IMR-90 (cell line): ENCODE data around the gene EGFL8. TPM values are rescaled to one million over a fixed set of nuclear protein-coding genes. Genes with fewer than 3 reads are reported as not detected.
"Not testable (repeated sequence)": the region's sequence is repeated elsewhere in the genome, so short reads cannot be mapped to it uniquely, and the experiment has no call there.

Source experiments
- ATAC-seq: fragments of 200-7000 bp; cut with Tn5 transposase; 2 replicates; pipeline ENCODE4 v1.9.1; 2020; ENCODE audit warnings: low read depth, mild to moderate bottlenecking, moderate library complexity
- BruUV-seq: library from RNA; stranded (reverse); fragments of 400-500 nt; replicated peaks from 2 replicates; lab custom pipeline; 2021; lab: Mats Ljungman, UMichigan
- CTCF ChIA-PET: fragments of 300-600 bp; formaldehyde crosslinking; extraction: SDS; loops from one replicate; lab custom pipeline; 2021; ENCODE audit warnings: antibody characterized with exemption; lab: Yijun Ruan, JAX
- POLR2A ChIA-PET: fragments of 300-600 bp; sonication (Branson Sonifier 250); formaldehyde crosslinking; loops from one replicate; lab custom pipeline; 2022; ENCODE audit warnings: antibody characterized with exemption; ENCODE audit not compliant: unreplicated experiment; lab: Charles Lee
- DNase-seq: peaks from one replicate; pipeline ENCODE4 v3.0.0; 2013
- H2AFZ ChIP-seq: replicated peaks from 2 replicates; pipeline ENCODE3; 2013; ENCODE audit warnings: low read length, mild to moderate bottlenecking; ENCODE audit not compliant: poor library complexity
- H2AK5ac ChIP-seq: 2 replicates; pipeline ENCODE4 v1.6.1; 2013; ENCODE audit warnings: low read depth, low read length, inconsistent platforms
- H2AK9ac ChIP-seq: replicated peaks from 2 replicates; pipeline ENCODE3; 2013; ENCODE audit warnings: mild to moderate bottlenecking, low read depth, low read length, moderate library complexity; ENCODE audit not compliant: poor library complexity
- H2BK120ac ChIP-seq: 2 replicates; pipeline ENCODE4 v1.6.1; 2013; ENCODE audit warnings: low read depth, low read length, inconsistent platforms
- H2BK15ac ChIP-seq: 3 replicates; pipeline ENCODE4 v1.6.1; 2013; ENCODE audit warnings: low read depth, low read length, inconsistent platforms
- H2BK20ac ChIP-seq: 2 replicates; pipeline ENCODE4 v1.6.1; 2013; ENCODE audit warnings: low read depth, mild to moderate bottlenecking, inconsistent platforms, low read length, moderate library complexity
- H2BK5ac ChIP-seq: 2 replicates; pipeline ENCODE4 v1.6.1; 2013; ENCODE audit warnings: mild to moderate bottlenecking, low read depth, low read length, inconsistent platforms; ENCODE audit not compliant: poor library complexity, severe bottlenecking
- H3K14ac ChIP-seq: replicated peaks from 2 replicates; pipeline ENCODE4 v1.6.1; 2013; ENCODE audit warnings: low read depth, low read length, inconsistent platforms
- H3K18ac ChIP-seq: 2 replicates; pipeline ENCODE4 v1.6.1; 2013; ENCODE audit warnings: low read depth, low read length, control low read depth
- H3K23ac ChIP-seq: 2 replicates; pipeline ENCODE4 v1.6.1; 2013; ENCODE audit warnings: low read depth, low read length, inconsistent platforms
- H3K27ac ChIP-seq: 2 replicates; pipeline ENCODE4 v1.5.1; 2013; ENCODE audit warnings: mild to moderate bottlenecking, control low read depth, low read length; ENCODE audit not compliant: insufficient read depth
- H3K27me3 ChIP-seq: 2 replicates; pipeline ENCODE4 v1.6.1; 2013; ENCODE audit warnings: low read length; ENCODE audit not compliant: control insufficient read depth, insufficient read depth
- H3K36me3 ChIP-seq: 2 replicates; pipeline ENCODE4 v1.6.1; 2013; ENCODE audit warnings: low read length, mixed read lengths; ENCODE audit not compliant: control insufficient read depth, insufficient read depth
- H3K4ac ChIP-seq: 2 replicates; pipeline ENCODE4 v1.6.1; 2013; ENCODE audit warnings: low read depth, low read length, inconsistent platforms
- H3K4me1 ChIP-seq: 2 replicates; pipeline ENCODE4 v1.6.1; 2013; ENCODE audit warnings: low read length, mixed read lengths; ENCODE audit not compliant: control insufficient read depth, insufficient read depth
- H3K4me2 ChIP-seq: 2 replicates; pipeline ENCODE4 v1.6.1; 2013; ENCODE audit warnings: low read depth, mild to moderate bottlenecking, control low read depth, low read length, moderate library complexity
- H3K4me3 ChIP-seq: 2 replicates; pipeline ENCODE4 v1.5.1; 2013; ENCODE audit warnings: low read depth, mild to moderate bottlenecking, control low read depth, low read length, moderate library complexity; ENCODE audit not compliant: insufficient read depth
- H3K56ac ChIP-seq: 2 replicates; pipeline ENCODE4 v1.6.1; 2013; ENCODE audit warnings: low read length, inconsistent platforms; ENCODE audit not compliant: insufficient read depth; ENCODE audit errors: extremely low read depth
- H3K79me1 ChIP-seq, 2 experiments: 2 replicates each; pipeline ENCODE4 v1.6.1; 2013; ENCODE audit warnings: low read length in 2 of 2, inconsistent platforms in 1 of 2, low read depth in 1 of 2
- H3K9ac ChIP-seq: 2 replicates; pipeline ENCODE4 v1.6.1; 2013; ENCODE audit warnings: low read depth, low read length, control low read depth
- H3K9me1 ChIP-seq: 2 replicates; pipeline ENCODE4 v1.6.1; 2013; ENCODE audit warnings: low read length, inconsistent platforms; ENCODE audit not compliant: insufficient read depth
- H3K9me3 ChIP-seq: 2 replicates; pipeline ENCODE4 v1.6.1; 2013; ENCODE audit warnings: low read length; ENCODE audit not compliant: control insufficient read depth, insufficient read depth
- H4K20me1 ChIP-seq: 2 replicates; pipeline ENCODE4 v1.6.1; 2013; ENCODE audit warnings: low read length, inconsistent platforms; ENCODE audit not compliant: insufficient read depth
- H4K5ac ChIP-seq: 2 replicates; pipeline ENCODE4 v1.6.1; 2013; ENCODE audit warnings: mild to moderate bottlenecking, low read depth, low read length, control low read depth
- H4K8ac ChIP-seq, 2 experiments: 2 replicates each; pipeline ENCODE4 v1.6.1; 2013; ENCODE audit warnings: low read depth in 2 of 2, low read length in 2 of 2, control low read depth in 1 of 2, inconsistent platforms in 1 of 2
- H4K91ac ChIP-seq: 2 replicates; pipeline ENCODE4 v1.6.1; 2013; ENCODE audit warnings: low read depth, low read length, inconsistent platforms; ENCODE audit not compliant: insufficient read depth
- WGBS, 2 experiments: methylation state at CpG; one replicate each; pipeline versions ENCODE4 v1.1.5 to v1.1.7; 2013; ENCODE audit warnings: missing lambda C conversion rate in 2 of 2; ENCODE audit not compliant: insufficient read length in 1 of 2; ENCODE audit errors: extremely low coverage in 2 of 2; 5-methylcytosine and 5-hydroxymethylcytosine counted together
- dilution Hi-C: fragments of 300-500 bp; cut with HindIII; formaldehyde crosslinking; loops from one replicate; pipeline ENCODE4 v1.14.3; 2018; ENCODE audit warnings: low sequenced_read_pairs; ENCODE audit not compliant: unreplicated experiment
- in situ Hi-C: fragments of 300-500 bp; cut with MboI; formaldehyde crosslinking; loops from 3 replicates; pipeline ENCODE4 v1.14.3; 2019; ENCODE audit warnings: low sequenced_read_pairs, inconsistent platforms, mixed read lengths
- intact Hi-C: fragments of 100-400 bp; cut with micrococcal nuclease; formaldehyde crosslinking; loops from 2 replicates; pipeline ENCODE4 v1.10.0; 2022
- polyA plus RNA-seq, 3 experiments: library from polyadenylated mRNA; depleted of rRNA; stranded (reverse); fragments of >200 nt; gene quantifications; 2 replicates each; pipeline ENCODE4 v1.2.3, GENCODE V29; 2012; ENCODE audit warnings: low replicate concordance in 1 of 3
- total RNA-seq: library from RNA; depleted of rRNA; stranded (reverse); fragments of >200 nt; gene quantifications from 2 replicates; pipeline ENCODE4 v1.2.3, GENCODE V29; 2012

EGFL8 gene
- total and polyA plus RNA-seq, 2 of the 4 experiments (the other 2 are of a cell fraction), result 0.18 to 4.7 TPM

- CTCF ChIA-PET, H3K9me3 ChIP-seq, BruUV-seq, H3K4me3 ChIP-seq, intact Hi-C loops, DNase-seq, dilution Hi-C loops, H3K36me3 ChIP-seq, POLR2A ChIA-PET, H4K20me1 ChIP-seq, H3K27me3 ChIP-seq, ATAC-seq, H3K4me2 ChIP-seq: not testable (repeated sequence)
- Histone ChIP-seq H2BK120ac (peak overlapping the region; percentile 93), H2BK20ac (peak overlapping the region; percentile 84; the same call in 1 of the 2 replicates), H3K27ac (peak overlapping the region; percentile 92), H3K9me1 (peaks cover 25% of the 10 kb centered on the region), H2AK9ac (peak overlapping the region; percentile 85), H3K23ac (peak overlapping the region; percentile 94; the same call in 1 of the 2 replicates), H2AK5ac (peak overlapping the region; percentile 74), H2BK5ac (peak overlapping the region; percentile 95), H2AFZ (peak overlapping the region; percentile 88), H4K5ac (peak overlapping the region; percentile 100), H3K9ac (peak overlapping the region; percentile 58), H3K14ac (peak overlapping the region; percentile 96), H4K8ac (peak overlapping the region; percentile 77 to 97), H2BK15ac (peak overlapping the region; percentile 90; the same call in 2 of the 3 replicates), H3K79me1 (peaks cover 18 to 56% of the 10 kb centered on the region in 2 experiments), H3K18ac (peak overlapping the region; percentile 98), H3K56ac (peak overlapping the region; percentile 42; the same call in 1 of the 2 replicates), H3K4ac (peak overlapping the region; percentile 98), H4K91ac (peak overlapping the region; percentile 86), H3K4me1 (peaks cover 15% of the 10 kb centered on the region)
- in situ Hi-C loops, result loop anchor here (5.0 to 25.0 kb wide), 2 partner anchors 76 to 769 kb away; partner anchors contain the start of genes BRD2 and HLA-DMA
- WGBS, 2 experiments, result no CpG with 5 or more reads among the region's 13 CpGs
These were observed 28.7 kb downstream of the EGFL8 start for GRCh38 chr6:32193096-32193495.
